KOPT-K1 (cell line): ENCODE measurements around the gene RNF208.

ENCODE experiments used
- H3K27ac ChIP-seq: fragments of 200-600 bp; sonication (generic); 2 replicates; pipeline ENCODE4 v1.5.1; 2016; ENCODE audit warnings: antibody characterized with exemption, mild to moderate bottlenecking, low read depth, low read length; ENCODE audit not compliant: poor library complexity, severe bottlenecking
- H3K36me3 ChIP-seq: fragments of 200-600 bp; sonication (generic); 2 replicates; pipeline ENCODE4 v1.5.1; 2017; ENCODE audit warnings: antibody characterized with exemption, mild to moderate bottlenecking, low read length, moderate library complexity; ENCODE audit not compliant: insufficient read depth
- H3K9me3 ChIP-seq: fragments of 200-600 bp; sonication (generic); 2 replicates; pipeline ENCODE4 v1.5.1; 2017; ENCODE audit warnings: antibody characterized with exemption, low read length, mild to moderate bottlenecking; ENCODE audit not compliant: insufficient read depth, poor library complexity, severe bottlenecking

Gene RNF208

DNA sequence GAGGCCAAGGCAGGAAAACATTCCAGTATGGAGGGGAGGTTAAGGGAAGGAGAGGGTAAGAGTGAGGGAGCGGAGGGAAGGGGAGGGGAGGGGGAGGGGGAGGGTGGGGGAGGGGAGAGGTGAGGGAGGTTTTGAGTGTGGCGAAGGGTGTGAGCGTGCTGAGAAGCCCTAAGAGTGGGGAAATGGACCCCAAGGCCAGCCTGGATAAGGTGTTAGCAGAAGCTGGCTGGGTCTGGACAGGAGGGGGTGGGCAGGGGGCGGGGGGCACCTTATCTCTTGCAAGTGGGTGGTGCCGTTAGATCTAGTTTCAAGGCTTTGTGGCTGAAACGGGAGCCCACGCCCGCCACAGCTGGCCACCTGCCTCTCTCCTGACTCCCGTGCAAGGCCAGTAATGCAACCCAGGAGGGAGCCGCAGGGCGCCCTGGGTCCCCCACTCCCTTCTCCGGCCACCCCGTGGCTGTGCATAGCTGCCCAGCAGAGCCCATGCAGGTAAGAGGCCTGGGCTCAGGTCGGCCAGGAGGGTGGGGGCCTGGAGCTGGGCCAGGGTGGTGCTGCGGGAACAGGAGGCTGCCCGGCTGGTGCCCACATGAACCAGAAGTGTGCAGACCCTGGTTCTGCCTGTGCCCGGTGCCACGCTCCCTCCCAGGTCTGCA is 5.9 kb upstream of the RNF208 start:
- no peaks in the 10 kb centered on the region for H3K36me3 ChIP-seq
- H3K9me3 ChIP-seq, result no peaks in the 10 kb centered on the region
- no peak overlapping the region for H3K27ac ChIP-seq

- no peaks in the 10 kb centered on the region for H3K36me3 ChIP-seq
- no peaks in the 10 kb centered on the region for H3K9me3 ChIP-seq
- no peak within 1 kb of the TSS for H3K27ac ChIP-seq
Measured at GRCh38 chr9:137227054-137227852, 5.2 kb upstream of the RNF208 start, which contains the start of gene RNF224. TSS of gene RNF224 (plus strand) at chr9:137227502. CDS start at chr9:137228336, 834 bp downstream.

DNA sequence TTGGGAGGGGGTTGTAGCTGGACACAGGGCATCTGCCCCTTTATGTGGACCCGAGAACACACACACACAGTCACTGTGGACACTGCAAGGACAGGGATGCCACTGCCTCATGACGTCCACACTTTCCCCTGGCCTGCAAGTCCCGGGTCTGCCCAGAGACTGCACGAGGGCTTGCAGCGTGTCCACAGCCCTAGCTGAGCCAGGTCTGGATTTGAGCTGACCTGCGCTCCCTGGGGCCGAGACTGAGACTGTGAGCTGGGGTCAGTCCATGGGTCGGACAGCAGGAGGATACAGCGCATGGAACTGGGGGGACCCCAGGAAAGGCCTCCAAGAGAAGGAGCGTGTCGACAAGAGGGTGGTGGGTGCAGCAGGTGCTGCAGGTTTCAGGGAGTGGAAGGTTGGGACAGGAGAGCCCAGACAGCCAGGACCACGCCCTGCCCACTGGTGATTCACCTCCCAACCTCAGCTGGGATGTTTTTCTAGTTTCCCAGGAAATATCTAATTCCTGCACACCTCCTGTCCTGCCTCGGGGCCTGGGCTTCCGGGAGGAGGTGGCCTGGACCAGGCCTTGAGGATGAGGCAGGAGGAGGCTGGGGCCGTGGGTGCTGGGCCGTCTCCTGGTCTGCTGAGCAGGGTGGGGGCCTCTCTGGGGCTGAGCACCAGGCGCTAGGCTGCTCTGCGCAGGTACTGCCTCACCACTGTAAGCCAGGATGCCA is 4.5 kb upstream of the RNF208 start:
- Histone ChIP-seq H3K27ac (no peak overlapping the region), H3K9me3 (no peaks in the 10 kb centered on the region), H3K36me3 (no peaks in the 10 kb centered on the region)

GRCh38 chr9:137225699-137226331 is 3.8 kb upstream of the RNF208 start:
- Histone ChIP-seq H3K27ac (no peak overlapping the region), H3K36me3 (no peaks in the 10 kb centered on the region), H3K9me3 (no peaks in the 10 kb centered on the region)

GRCh38 chr9:137224830-137225694 is 3.0 kb upstream of the RNF208 start, which contains the start of gene CYSRT1:
TSS of gene CYSRT1 (plus strand) at chr9:137225174. CDS start at chr9:137225622, 448 bp downstream.
- no peaks in the 10 kb centered on the region for H3K9me3 ChIP-seq
- peak within 1 kb of the TSS; percentile 88 for H3K27ac ChIP-seq
- H3K36me3 ChIP-seq, result no peaks in the 10 kb centered on the region

GRCh38 chr9:137223078-137223970 is 1.3 kb upstream of the RNF208 start:
- Histone ChIP-seq H3K36me3 (peaks cover 7% of the 10 kb centered on the region; the same call in 1 of the 2 replicates), H3K27ac (peak overlapping the region; percentile 88), H3K9me3 (no peaks in the 10 kb centered on the region)

DNA sequence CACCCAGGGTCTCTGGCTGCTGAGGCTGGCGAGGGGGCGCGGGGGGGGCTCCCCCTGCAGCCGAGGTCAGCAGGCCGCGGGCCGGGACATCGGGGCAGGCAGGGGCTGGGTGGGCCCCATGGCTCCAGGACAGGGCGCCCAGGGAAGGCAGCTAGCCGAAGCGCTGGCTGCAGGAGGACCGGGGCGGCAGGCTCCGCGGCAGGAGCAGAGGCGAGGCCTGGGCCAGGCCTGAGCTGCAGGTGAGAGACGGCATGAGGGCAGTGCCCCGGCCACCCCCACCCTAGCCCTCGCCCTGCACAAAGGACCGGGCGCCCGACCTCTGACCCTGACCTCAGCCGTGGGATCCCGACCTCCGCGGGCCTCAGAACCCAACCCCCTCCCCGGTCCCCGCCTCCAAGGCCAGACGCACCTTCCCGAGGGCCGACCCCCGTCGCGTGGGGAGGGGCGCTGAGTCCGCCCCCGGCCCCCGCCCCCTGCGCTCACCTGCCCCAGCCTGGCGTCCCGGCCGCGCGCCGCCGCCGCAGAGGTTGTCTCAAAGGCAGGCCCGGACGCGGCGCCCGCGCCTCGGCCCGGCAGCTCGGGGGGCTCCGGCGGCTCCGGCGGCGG is 431 bp downstream of the RNF208 start:
- Histone ChIP-seq H3K36me3 (peaks cover 18% of the 10 kb centered on the region; the same call in 1 of the 2 replicates), H3K9me3 (no peaks in the 10 kb centered on the region), H3K27ac (no peak overlapping the region)

DNA sequence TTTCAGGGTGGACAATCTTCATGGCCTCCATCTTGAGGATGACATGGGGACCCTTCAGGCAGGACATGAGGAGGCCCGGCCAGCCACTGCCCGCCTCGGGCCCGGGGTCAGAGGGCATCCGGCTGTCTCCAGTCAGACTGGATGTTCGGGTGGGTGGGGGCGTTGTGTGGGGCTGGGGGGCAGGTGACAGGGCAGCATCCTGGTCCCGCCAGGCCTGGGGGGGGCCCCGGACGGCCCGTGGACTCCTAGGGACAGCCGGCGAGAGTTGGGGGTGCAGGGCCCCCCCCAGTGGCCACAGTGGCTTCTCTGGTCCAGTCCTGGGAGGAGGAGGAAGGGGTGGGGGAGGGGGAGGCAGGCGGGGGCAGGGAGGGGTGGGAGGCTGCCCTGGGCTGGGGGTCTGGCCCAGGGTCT is 940 bp downstream of the RNF208 start:
- Histone ChIP-seq H3K36me3 (peaks cover 23% of the 10 kb centered on the region; the same call in 1 of the 2 replicates), H3K9me3 (no peaks in the 10 kb centered on the region), H3K27ac (no peak overlapping the region)

DNA sequence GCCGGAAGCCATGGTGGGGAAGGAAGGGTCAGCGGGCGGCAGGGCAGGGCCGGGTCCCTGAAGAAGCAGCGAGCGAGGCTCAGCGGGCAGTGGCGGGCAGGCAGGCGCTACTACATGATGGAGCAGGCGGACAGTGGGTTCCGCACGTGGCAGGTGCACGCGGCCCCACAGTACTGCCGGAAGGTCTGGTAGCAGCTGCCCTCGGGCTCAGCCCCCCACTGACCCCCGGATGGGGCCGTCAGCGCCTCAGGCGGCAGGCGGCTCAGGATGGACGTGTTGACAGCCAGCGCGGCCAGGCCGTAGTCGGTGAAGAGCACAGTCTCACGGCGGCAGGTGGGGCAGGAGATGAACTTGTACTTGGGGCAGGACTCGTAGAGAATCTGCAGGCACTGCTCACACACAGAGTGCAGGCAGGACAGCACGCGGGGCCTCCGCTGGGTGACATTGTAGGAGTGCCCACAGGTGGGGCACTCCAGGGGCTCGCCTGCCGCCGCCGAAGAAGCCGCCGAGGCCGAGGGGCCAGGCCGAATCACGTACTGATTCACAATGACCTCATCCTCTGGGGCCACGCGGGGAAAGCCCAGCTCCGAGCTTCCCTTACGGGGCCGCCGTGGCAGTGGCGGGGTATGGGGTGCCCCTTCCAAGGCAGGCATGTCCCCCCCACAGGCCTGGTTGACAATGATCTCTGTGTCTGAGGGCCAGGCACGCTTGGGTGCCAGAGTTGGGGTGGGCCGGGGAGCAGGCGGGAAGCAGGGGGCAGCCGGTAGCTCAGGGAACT is 1.5 kb downstream of the RNF208 start:
- Histone ChIP-seq H3K36me3 (peaks cover 29% of the 10 kb centered on the region; the same call in 1 of the 2 replicates), H3K27ac (no peak overlapping the region), H3K9me3 (no peaks in the 10 kb centered on the region)

- H3K36me3 ChIP-seq, result peaks cover 36% of the 10 kb centered on the region; the same call in 1 of the 2 replicates
- no peaks in the 10 kb centered on the region for H3K9me3 ChIP-seq
- no peak overlapping the region for H3K27ac ChIP-seq
Measured at GRCh38 chr9:137219757-137220316, 2.2 kb downstream of the RNF208 start.

GRCh38 chr9:137218754-137219271 is 3.2 kb downstream of the RNF208 start:
- peaks cover 45% of the 10 kb centered on the region; the same call in 1 of the 2 replicates for H3K36me3 ChIP-seq
- no peaks in the 10 kb centered on the region for H3K9me3 ChIP-seq
- H3K27ac ChIP-seq, result no peak overlapping the region

- peaks cover 51% of the 10 kb centered on the region; the same call in 1 of the 2 replicates for H3K36me3 ChIP-seq
- H3K27ac ChIP-seq, result no peak overlapping the region
- H3K9me3 ChIP-seq, result no peaks in the 10 kb centered on the region
Measured at GRCh38 chr9:137218212-137218753, 3.8 kb downstream of the RNF208 start.
